RWPE1 (cell line): ENCODE measurements around the gene MYB.

Experiments
- CTCF ChIA-PET: fragments of 350-600 bp; sonication (Branson Sonifier 250); formaldehyde crosslinking; extraction: SDS; loops from one replicate; lab custom pipeline; 2021; lab: Yijun Ruan, JAX
- POLR2A ChIA-PET: fragments of 400-600 bp; formaldehyde crosslinking; extraction: SDS; loops from one replicate; lab custom pipeline; 2020; ENCODE audit warnings: antibody characterized with exemption; ENCODE audit not compliant: low non-redundant PET; lab: Yijun Ruan, JAX
- DNase-seq: peaks from one replicate; pipeline ENCODE4 v3.0.0; 2012; ENCODE audit warnings: low spot score
- H3K27ac ChIP-seq: fragments of 450-650 bp; 2 replicates; pipeline ENCODE4 v1.5.1; 2017
- CTCF ChIP-seq: fragments of 450-650 bp; conservative IDR thresholded peaks from 2 replicates; pipeline ENCODE4 v1.5.1; 2017; ENCODE audit warnings: low read depth, mild to moderate bottlenecking

Gene MYB

GRCh38 chr6:135250751-135251497, 69.8 kb downstream of the MYB start:
- DNase-seq, result no peak
- ChIA-PET POLR2A (no interaction called here), CTCF (no interaction called here)
- H3K27ac ChIP-seq, result no peak overlapping the region
- TF ChIP-seq CTCF, result no peak

GRCh38 chr6:135251498-135252441, 70.7 kb downstream of the MYB start:
- DNase-seq, result no peak
- POLR2A ChIA-PET, result no interaction called here
- no peak overlapping the region for H3K27ac ChIP-seq
- CTCF ChIA-PET, result no interaction called here
- TF ChIP-seq CTCF, result no peak

- no peak for TF ChIP-seq CTCF
- DNase-seq, result no peak
- H3K27ac ChIP-seq, result no peak overlapping the region
- ChIA-PET POLR2A (no interaction called here), CTCF (no interaction called here)
Measured at GRCh38 chr6:135254471-135254870, 73.4 kb downstream of the MYB start.

GRCh38 chr6:135256866-135257265, 75.8 kb downstream of the MYB start:
- ChIA-PET CTCF (interaction anchor here (0.6 to 1.5 kb wide), 3 partner anchors 43 to 80 kb away, joined by 3 to 4 read pairs (median 3); no protein-coding TSS in a partner anchor), POLR2A (no interaction called here)
- H3K27ac ChIP-seq, result no peak overlapping the region
- no peak for DNase-seq
- TF ChIP-seq CTCF, result no peak

GRCh38 chr6:135257631-135258405, 76.7 kb downstream of the MYB start:
- ChIA-PET POLR2A (no interaction called here), CTCF (interaction anchor here (0.6 to 1.5 kb wide), 4 partner anchors 41 to 79 kb away, joined by 3 to 4 read pairs (median 3); no protein-coding TSS in a partner anchor)
- TF ChIP-seq CTCF, result no peak
- no peak overlapping the region for H3K27ac ChIP-seq
- no peak for DNase-seq

GRCh38 chr6:135258970-135259369, 77.9 kb downstream of the MYB start:
- H3K27ac ChIP-seq, result no peak overlapping the region
- POLR2A ChIA-PET, result no interaction called here
- CTCF ChIA-PET, result interaction anchor here (0.6 to 0.9 kb wide), 3 partner anchors 22 to 101 kb away, joined by 3 to 5 read pairs (median 3); no protein-coding TSS in a partner anchor
- no peak for DNase-seq
- TF ChIP-seq CTCF, result no peak
